RPMI8226 (cell line): Measurements from ENCODE around the gene ZNF239.
A peak's percentile ranks its signal among the peaks of the same experiment; 100 is the strongest.
"Not testable (repeated sequence)": the region's sequence is repeated elsewhere in the genome, so short reads cannot be mapped to it uniquely, and the experiment has no call there.

Experiments
- DNase-seq: peaks from one replicate; pipeline ENCODE4 v3.0.0-alpha.2; 2015

ZNF239 gene

DNA sequence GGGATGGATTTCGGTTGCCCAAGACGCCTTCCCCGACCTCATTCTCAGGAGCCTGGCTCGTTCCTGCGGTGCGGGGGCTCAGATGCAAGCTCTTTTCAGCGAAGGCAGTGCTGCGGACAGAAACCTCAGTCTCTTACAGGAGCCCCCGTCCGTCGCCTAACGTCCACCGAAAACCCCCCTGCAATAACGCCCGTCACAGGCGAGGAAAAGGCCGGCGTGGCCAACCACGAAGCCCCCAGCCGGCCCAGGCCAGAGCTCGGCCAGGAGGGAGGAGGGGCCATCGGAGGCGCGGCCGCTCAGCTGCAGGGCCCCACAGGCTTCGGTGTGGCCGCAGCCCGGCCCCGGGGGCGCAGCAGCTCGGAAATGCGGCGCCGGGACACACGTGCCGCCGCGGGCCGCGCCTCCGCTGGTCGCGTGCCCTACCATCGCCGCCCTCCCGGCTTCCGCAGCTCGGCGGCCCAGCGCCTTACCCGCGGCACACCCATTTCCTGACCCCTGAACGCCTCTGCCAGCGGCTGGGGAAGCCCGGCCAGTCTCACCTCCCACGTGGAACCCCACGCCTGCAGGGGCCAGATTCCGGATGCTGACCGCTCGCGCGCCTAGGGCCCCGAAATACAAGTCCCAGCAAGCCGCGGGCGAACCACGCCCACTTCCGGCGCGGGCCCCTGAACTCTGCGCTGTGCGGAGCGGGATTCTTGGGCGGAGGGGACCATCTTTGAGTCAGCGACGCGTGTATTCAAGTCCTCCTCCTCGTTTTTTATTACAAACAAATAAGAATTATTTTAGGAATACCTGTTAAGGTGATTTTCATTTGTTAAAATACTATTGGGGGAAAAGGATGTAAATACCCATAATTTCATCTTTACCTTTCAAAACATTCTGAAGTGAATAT, at the start of gene ZNF239:
TSS of gene ZNF239 (minus strand) at position 616 of the 892 bp plus-strand sequence. CDS start 16,537 bp downstream, outside the sequence.
- peak; percentile 83 for DNase-seq

DNA sequence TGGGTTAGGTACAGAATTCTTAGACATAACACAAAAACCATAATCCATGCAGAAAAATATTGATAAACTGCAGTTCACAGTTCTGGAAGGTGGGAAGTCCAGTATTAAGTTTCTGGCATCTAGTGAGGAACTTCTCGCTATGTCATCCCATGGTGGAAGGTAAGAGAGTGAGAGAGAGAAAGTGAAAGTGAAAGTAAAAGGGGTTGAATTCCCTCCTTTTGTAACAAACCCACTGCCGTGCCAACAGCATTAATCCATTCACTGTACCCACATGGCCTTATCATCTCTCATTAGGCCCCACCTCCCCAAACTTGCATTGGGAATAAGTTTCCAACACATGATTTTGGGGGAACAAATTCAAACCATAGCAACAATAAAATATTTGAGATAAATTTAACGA, 48.9 kb upstream of the ZNF239 start:
- peak; percentile 23 for DNase-seq

DNA sequence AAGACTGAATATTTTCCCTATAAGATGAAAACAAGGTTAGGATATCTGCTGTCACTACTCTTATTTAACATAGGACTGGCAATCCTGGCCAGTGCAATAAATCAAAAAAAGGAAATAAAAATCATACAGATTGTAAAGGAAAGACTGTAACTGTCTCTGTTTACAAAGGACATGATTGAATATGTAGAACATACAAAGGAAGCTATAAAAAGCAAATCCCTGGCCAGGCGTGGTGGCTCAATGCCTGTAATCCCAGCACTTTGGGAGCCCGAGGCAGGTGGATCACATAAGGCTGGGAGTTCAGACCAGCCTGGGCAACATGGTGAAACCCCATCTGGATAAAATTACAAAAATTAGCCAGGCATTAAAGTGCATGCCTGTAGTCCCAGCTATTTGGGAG, 47.6 kb upstream of the ZNF239 start:
- no peak for DNase-seq

DNA sequence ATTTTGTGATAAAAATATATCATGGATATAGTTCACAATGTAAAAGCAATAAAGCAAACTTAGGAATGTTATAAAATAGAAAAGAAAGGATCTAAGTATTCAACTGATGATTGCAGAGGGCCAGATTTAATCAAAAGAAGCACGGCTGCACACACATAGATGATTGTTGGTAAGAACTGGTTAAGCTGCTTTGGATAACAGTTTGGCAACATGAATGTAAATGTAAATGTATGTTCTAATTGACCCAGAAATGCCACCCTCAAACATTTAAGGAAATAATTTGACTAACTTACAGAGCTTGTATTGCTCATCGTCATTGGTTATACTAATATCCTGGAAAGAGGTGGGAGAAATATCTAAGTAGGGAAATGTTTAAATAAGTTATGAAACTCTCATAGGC, 45.0 kb upstream of the ZNF239 start:
- no peak for DNase-seq

DNA sequence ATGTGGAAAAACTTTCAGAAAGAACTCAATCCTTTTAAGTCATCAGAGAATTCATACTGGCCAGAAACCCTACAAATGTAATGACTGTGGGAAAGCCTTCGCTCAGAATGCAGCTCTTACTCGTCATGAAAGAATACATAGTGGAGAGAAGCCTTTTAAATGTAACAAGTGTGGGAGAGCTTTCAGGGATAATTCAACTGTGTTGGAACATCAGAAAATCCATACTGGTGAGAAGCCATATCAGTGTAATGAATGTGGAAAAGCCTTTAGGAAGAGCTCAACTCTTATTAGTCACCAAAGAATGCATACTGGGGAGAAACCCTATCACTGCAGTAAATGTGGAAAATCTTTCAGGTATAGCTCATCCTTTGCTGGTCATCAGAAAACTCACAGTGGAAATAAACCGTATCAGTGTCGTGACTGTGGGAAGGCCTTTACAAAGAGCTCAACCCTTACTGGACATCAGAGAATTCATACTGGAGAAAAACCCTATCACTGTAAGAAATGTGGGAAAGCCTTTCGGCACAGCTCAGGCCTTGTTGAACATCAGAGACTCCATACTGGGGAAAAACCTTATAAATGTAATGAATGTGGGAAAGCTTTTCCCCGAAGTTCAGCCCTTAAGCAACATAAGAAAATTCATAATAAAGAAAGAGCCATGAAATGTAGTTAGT, 42.4 kb upstream of the ZNF239 start:
- DNase-seq: no peak

DNA sequence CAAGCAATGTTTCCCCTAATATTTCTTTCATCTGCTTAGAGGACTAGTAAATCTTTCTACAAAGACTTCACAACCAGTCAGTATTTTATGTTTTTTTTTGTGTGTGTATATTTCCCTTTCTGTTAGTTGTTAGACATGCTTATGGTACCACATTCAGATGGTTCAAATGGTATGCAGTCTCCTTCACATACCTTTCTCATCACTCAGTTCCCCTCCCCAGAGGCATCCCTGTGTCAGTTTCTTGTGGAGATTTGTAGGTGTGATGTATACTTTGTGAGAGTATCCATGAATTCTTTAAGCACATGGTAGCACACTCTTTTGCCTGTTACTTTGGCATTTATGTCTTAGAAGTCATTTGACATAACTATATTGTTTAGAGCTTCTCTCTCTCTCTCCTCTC, 36.2 kb upstream of the ZNF239 start:
- no peak for DNase-seq

DNA sequence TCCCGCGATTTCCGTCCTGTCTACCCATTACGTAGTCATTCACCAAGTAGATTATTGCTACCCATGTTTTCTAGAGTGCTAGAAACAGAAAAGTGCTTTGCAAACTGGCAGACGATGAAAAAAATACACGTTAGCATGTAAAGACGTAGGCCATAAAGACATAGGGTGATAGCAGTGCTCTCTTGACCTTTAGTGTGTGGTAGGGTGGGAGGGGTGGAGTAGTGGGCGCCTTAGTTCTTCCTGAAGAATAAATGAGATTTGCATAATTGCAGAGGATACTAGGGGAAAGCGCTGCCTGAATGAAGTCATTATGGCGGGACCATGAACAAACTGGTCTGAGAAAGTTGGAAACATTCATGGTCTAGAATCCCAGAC, 32.8 kb upstream of the ZNF239 start:
- DNase-seq: no peak

DNA sequence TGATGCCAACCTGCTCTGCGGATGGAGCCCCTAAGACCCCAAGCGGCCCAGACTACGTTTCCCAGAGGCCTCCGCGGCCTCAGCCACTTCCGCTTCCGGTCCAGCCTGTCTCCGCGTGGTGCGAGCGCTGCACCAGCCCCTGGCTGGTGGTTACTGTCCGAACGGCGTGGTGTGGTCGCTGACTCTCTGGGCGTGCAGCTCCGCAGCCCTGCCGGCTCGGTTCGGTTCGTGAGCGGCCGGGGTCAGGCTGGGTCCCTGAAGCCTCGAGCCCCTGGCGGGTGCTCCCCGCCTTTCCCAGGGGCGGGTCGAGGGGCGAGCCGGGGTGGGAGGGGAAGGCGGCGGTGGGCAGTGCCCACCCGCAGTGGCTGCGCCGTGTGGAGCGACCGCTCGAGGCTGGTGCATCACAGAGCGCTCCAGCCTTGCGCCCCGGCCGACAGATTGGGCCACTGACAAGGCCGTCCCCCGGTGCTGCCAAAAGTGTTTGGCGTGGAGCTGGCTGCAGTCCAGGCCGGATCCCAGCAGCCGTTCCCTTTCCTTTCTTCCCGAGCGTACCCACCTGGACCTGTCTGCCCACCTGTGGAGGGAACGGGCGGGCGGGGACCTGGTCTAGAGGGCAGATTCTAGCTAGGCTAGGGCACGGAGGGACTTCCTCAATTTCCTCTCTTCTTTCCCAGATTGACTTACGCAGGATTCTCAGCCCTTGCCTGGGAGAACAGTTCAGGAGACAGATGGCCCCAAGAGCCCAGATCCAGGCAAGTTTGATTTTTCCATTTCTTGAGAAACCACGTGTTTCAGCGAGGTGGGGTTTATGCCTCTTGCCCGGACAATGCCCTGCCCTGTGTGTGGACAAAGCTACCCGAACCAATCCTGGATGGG, 32.1 kb upstream of the ZNF239 start, which contains the start of gene ZNF485:
TSS of gene ZNF485 (plus strand) at position 116 of the 876 bp plus-strand sequence. CDS start at position 729, 613 bp downstream.
- peak; percentile 73 for DNase-seq

DNA sequence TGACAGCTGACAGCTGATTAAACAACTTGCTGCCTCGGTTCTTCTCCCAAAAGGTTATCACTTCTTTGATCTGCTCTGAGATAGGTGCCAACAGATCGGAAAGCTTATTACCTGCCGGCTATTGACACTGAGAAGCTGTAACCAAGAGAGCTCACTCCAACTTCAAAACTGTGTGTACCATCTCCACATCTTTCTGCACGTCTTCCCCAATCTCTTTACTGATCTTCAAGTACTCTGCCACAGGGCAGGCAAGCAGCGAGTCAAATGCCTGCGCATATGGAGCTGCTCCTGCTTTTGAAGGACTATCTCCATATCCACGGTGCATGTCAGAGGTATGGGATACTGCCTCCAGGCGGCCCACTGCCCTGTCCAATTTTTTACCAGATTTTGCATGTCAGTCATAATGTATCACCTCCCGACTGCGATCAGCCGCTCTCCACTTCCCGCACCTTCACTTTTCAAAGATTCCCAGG, 31.5 kb upstream of the ZNF239 start:
- no peak for DNase-seq

DNA sequence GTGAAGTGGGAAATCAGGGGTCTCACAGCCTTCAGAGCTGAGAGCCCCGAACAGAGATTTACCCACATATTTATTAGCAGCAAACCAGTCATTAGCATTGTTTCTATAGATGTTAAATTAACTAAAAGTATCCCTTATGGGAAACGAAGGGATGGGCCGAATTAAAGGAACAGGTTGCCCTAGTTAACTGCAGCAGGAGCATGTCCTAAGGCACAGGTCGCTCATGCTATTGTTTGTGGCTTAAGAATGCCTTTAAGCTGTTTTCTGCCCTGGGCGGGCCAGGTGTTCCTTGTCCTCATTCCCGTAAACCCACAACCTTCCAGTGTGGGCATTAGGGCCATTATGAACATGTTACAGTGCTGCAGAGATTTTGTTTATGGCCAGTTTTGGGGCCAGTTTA, 27.2 kb upstream of the ZNF239 start:
- not testable (repeated sequence) for DNase-seq

DNA sequence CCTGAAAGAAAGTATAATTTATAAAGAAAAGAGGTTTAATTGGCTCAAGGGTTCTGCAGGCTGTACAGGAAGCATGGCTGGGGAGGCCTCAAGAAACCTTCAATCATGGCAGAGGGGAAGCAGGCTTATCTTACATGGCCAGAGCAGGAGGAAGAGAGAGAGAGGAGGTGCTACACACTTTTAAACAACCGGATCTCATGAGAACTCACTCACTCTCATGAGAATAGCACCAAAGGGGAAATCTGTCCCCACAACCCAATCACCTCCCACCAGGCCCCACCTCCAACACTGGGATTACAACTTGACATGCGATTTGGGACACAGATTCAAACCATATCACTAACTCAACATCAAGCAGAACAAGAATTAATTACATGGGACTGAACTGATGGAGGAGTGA, 24.9 kb upstream of the ZNF239 start:
- no peak for DNase-seq

DNA sequence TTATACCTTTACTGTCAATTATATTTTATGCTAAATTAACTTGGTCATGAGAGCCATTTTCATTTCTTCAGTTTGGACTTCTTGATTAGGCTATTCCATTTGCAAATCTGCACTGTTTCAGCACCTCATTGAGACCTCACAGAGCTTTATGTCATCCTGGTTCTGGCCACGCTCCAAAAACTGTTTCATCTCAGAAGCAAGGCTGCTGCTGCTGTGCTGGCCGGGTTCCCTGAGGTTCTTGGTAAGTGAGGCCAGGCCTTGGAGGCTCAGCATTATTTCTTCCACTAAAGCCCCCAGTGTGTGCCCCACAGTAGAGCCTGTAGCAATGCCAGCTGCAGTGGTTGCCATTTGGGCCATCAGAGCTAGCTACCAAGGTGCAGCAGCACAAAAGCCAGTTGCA, 24.0 kb upstream of the ZNF239 start:
- DNase-seq: peak; percentile 80

DNA sequence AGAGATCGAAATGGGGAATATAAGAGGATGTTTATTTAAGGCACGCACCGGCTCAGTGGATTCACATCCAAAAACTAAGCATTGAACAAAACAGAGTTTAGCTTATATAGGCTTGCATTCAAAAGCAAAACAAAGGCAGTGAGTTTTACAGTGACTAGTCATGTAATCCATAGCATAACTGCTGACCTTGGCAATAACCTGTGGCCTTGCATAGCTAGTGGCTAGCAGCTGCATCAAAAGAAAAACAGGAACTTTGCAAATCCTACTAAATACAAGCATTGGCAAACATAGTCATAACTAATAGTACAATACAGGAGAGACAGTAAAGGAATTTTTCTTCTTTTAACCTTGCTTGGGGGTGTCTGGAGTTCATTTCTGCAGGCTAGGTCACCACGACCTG, 22.1 kb upstream of the ZNF239 start:
- DNase-seq: peak; percentile 74

DNA sequence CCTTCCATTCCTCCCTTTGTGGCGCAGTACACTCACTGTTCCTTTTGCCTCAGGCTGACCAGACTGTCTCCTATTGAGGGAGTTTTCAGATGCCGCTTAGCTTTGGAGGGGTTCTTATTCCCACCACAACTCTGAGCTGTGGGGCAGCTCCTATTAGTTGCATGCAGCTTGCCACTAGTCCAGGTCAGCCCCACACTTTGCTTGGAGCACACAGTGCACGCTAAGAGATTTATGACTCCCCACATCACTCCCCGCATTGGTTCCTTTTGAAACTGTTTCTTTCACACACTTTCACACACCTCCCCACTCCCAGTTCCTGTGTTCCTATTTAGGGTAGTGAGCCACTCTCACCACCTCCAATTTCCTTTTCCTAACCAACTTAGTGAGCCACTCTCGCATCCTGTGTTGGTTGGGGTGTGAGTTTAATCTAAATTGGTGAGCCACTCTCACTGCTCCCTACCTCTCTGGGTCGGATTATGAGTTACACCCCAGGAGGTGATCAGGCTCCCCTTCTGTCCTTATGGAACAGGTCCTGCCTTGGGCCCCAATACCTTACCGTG, 21.4 kb upstream of the ZNF239 start:
- peak; percentile 27 for DNase-seq

DNA sequence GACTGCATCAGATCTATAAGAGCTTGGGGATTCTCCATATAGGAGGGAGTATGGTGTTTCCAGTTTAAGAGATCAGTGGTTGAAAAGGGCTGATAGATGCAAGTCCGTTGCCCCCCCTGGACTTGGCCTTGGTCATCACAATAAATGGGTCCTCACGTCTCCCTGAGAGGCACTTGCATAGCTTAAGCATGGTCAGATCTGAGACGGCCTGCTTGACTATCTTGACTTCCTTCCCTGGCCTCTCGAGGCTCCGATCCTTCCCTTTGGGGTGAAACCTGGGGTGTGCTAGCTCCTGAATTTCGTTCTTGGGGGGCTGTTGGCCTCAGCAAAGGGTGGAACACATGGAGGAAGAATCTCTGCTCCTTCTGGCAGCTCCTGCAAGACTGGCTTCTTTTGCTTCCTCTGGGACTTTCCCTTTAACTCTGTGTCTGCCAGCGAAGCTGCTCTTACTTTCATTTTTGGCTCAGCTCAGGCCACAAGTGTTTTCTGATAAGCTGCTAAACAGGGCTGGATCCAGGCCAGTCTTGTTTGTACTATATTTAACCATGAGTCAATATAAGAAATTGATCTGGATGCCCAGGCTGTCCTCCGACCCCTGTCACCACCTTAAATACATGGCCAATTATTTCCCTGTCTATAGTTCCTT, 20.7 kb upstream of the ZNF239 start:
- peak; percentile 54 for DNase-seq

DNA sequence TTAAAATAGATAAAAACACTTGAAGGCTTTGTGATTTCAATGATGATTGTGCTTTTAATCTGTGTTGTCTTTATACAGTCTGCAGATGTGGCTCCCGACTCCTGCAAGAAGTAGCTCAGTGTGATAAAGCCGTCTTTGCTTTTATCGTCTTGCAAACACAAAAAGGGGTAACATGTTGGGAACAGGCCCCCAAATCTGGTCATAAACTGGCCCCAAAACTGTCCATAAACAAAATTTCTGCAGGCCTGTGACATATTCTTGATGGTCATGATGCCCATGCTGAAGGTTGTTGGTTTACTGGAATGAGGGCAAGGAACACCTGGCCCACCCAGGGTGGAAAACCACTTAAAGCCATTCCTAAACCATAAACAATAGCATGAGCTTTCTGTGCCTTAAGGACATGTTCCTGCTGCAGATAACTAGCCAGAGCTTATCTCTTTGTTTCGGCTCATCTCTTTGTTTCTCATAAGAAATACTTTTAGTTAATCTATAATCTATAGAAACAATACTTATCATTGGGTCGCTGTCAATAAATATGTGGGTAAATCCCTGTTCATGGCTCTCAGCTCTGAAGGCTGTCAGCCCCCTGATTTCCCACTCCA, 17.0 kb upstream of the ZNF239 start:
- DNase-seq: no peak

DNA sequence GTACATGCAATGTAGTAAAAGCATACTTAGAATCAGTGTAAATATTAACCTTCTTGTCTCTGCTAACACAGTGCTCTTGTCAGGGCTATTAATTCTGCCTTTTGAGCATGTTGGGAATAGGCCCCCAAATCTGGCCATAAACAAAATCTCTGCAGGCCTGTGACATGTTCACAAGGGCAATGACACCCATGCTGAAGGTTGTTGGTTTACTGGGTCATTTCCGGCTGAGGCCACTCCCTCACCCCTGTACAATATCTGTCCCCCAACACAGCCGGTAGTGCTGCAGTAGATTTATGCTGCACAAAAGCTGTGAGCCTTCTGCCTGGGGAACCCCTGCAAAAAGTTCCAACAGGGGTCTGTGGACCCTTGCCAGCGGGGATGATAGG, 12.3 kb upstream of the ZNF239 start:
- not testable (repeated sequence) for DNase-seq

DNA sequence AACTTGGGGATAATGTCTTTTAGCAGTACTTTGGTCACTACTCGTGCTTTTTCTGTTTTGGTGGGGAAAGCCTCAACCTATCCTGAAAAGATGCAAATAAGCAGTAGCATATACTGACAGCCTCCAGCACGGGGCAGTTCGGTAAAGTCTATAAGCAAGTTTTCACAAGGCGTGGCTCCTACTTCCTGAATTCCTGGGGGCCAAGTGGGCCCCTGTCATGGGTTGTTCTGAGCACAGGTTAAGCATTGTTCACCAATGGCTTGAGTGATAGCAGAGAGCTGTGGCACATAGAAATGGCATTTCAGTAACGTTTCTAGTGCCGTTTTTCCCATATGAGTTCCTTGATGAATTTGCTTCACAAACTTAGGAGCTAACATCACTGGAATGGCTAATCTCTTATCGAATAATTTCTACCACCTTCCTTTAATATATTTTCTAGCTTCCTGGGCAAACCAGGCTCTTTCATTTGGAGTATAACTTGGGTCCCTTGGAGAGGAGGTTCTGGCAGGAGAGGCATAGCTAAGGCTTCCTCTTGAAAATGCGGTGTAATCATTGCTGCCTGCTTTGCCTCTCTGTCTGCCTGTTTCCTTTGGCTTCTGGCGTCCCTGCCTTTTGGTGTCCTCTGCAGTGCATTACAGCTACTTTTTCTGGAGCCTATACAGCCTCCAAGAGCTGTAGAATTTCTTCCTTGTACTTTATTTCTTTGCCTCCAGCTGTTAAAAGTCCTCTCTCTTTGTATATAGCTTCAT, 11.7 kb upstream of the ZNF239 start:
- DNase-seq: no peak

DNA sequence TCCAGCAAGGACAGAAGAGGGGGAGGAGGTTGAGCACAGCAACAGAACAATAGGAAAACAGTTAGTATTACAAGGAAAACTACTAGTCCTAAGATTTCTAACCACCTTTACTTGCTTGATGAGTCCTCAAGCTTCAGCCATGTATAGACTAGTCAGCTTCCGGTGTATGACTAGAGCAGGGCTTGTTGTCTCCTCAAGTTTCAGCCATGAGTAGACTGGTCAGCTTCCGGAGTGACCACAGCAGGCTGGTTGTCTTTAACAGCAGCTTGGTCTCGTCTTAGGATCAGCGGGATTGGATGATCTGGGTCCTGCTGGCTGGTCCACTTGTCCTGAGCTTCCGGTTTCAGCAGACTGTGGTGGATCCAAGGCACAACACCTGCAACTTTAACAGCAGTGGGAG, 10.6 kb upstream of the ZNF239 start:
- DNase-seq: no peak

DNA sequence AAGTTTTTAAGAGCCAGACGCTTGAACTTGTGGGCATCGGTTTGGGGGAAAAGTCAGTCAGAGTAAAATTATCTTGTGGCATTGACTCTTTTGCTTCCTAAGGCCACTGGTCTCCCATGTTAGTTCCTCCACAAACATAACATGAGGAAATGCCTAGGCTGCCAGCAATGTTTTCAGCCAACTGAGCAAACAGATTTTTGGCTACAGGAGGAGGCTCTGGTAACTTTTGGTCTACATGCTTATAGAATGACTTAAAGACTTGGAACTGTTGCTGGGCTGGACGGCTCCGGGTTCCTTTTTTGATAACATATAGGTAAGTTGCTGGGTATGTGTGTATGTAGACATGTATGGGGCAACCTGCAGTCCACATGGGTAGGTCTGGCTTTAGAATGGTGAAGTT, 9.6 kb upstream of the ZNF239 start:
- DNase-seq: no peak

DNA sequence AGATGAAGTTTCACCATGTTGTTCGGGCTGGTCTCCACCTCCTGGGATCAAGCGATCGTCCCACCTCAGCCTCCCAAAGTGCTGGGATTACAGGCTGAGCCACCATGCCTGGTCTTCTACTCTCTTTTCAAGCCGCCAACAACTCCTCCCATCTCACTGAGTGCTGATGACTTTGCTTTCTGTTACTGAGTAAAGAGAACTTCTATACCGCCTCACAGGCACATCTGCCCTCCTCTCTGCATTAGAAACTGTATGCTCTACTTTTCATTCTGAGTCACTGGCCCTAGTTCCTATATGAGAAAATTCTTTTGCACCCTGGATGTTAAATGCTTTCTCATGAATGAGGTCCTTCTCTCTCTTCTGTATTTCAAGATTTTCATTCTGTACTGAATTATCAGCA, 2.2 kb upstream of the ZNF239 start:
- DNase-seq: no peak
